Activated CD4-positive, alpha-beta T cell treated with anti-CD3 and anti-CD28 coated beads, Interleukin-2, amount 10 ng/mL, durations not matched to agents 24 days and 14 days (primary cell): ENCODE measurements around the gene CCL21. TPM values are rescaled to one million over a fixed set of nuclear protein-coding genes. Genes with fewer than 3 reads are reported as not detected.

Experiments used
- DNase-seq: peaks from one replicate; pipeline ENCODE4 v3.0.0; 2022
- H3K27ac Mint-ChIP-seq: one replicate; pipeline ENCODE4 v1.8.0; 2022; ENCODE audit warnings: mild to moderate bottlenecking, mixed read lengths
- H3K27me3 Mint-ChIP-seq: one replicate; pipeline ENCODE4 v1.8.0; 2022; ENCODE audit warnings: mixed read lengths
- H3K36me3 Mint-ChIP-seq: one replicate; pipeline ENCODE4 v1.8.0; 2022; ENCODE audit warnings: low read depth, mild to moderate bottlenecking, mixed read lengths
- H3K4me1 Mint-ChIP-seq: one replicate; pipeline ENCODE4 v1.8.0; 2021; ENCODE audit warnings: mixed read lengths
- H3K4me3 Mint-ChIP-seq: one replicate; pipeline ENCODE4 v1.8.0; 2022; ENCODE audit warnings: mild to moderate bottlenecking, moderate library complexity, mixed read lengths
- H3K9me3 Mint-ChIP-seq: one replicate; pipeline ENCODE4 v1.8.0; 2021; ENCODE audit warnings: mixed read lengths
- intact Hi-C: fragments of 100-400 bp; cut with micrococcal nuclease; formaldehyde crosslinking; loops from one replicate; pipeline ENCODE4 v1.15.1; 2023
- total RNA-seq: library from RNA; stranded (reverse); gene quantifications from 2 replicates; pipeline ENCODE4 v1.2.3, GENCODE V29; 2022

The CCL21 gene
- total RNA-seq, 1 donor from 2014 or later, result not detected

GRCh38 chr9:34674440-34674839 lies 35.5 kb downstream of the CCL21 start:
- Mint-ChIP-seq H3K27me3 (no peaks in the 10 kb centered on the region), H3K36me3 (peaks cover 3% of the 10 kb centered on the region), H3K27ac (no peak overlapping the region), H3K4me1 (peaks cover 2% of the 10 kb centered on the region), H3K4me3 (no peak overlapping the region), H3K9me3 (no peaks in the 10 kb centered on the region)
- intact Hi-C loops, result no loop called here
- DNase-seq, result no peak

GRCh38 chr9:34671307-34671706 lies 38.6 kb downstream of the CCL21 start:
- H3K36me3 Mint-ChIP-seq, result peaks cover 12% of the 10 kb centered on the region
- no peak overlapping the region for H3K4me3 Mint-ChIP-seq
- intact Hi-C loops, result no loop called here
- DNase-seq, result no peak
- peaks cover 7% of the 10 kb centered on the region for H3K4me1 Mint-ChIP-seq
- no peak overlapping the region for H3K27ac Mint-ChIP-seq
- no peaks in the 10 kb centered on the region for H3K27me3 Mint-ChIP-seq
- no peaks in the 10 kb centered on the region for H3K9me3 Mint-ChIP-seq

- peaks cover 12% of the 10 kb centered on the region for H3K4me1 Mint-ChIP-seq
- DNase-seq, result no peak
- no peaks in the 10 kb centered on the region for H3K27me3 Mint-ChIP-seq
- no peak overlapping the region for H3K4me3 Mint-ChIP-seq
- H3K9me3 Mint-ChIP-seq, result no peaks in the 10 kb centered on the region
- intact Hi-C loops, result no loop called here
- H3K36me3 Mint-ChIP-seq, result peaks cover 12% of the 10 kb centered on the region
- no peak overlapping the region for H3K27ac Mint-ChIP-seq
Measured at GRCh38 chr9:34669809-34670562, 40.0 kb downstream of the CCL21 start.

- Mint-ChIP-seq H3K36me3 (peaks cover 25% of the 10 kb centered on the region), H3K27ac (peak overlapping the region; percentile 90), H3K27me3 (no peaks in the 10 kb centered on the region), H3K9me3 (no peaks in the 10 kb centered on the region), H3K4me3 (peak overlapping the region; percentile 91), H3K4me1 (peaks cover 45% of the 10 kb centered on the region)
- DNase-seq, result peak; percentile 97
- intact Hi-C loops, result loop anchor here (1.0 to 2.0 kb wide), 4 partner anchors 19 to 53 kb away; partner anchors contain the start of genes GALT, RPP25L and SIGMAR1
Measured at GRCh38 chr9:34665381-34666250, 44.3 kb downstream of the CCL21 start.

GRCh38 chr9:34665067-34665380 lies 44.9 kb downstream of the CCL21 start:
- Mint-ChIP-seq H3K4me3 (peak overlapping the region; percentile 91), H3K9me3 (no peaks in the 10 kb centered on the region), H3K4me1 (peaks cover 47% of the 10 kb centered on the region), H3K36me3 (peaks cover 29% of the 10 kb centered on the region), H3K27ac (peak overlapping the region; percentile 85), H3K27me3 (no peaks in the 10 kb centered on the region)
- DNase-seq, result no peak
- intact Hi-C loops, result loop anchor here (1.0 to 2.0 kb wide), 4 partner anchors 19 to 52 kb away; partner anchors contain the start of genes GALT, RPP25L and SIGMAR1

GRCh38 chr9:34664281-34665066 lies 45.5 kb downstream of the CCL21 start:
- H3K36me3 Mint-ChIP-seq, result peaks cover 25% of the 10 kb centered on the region
- peak overlapping the region; percentile 91 for H3K4me3 Mint-ChIP-seq
- intact Hi-C loops, result loop anchor here (1.0 to 2.0 kb wide), 4 partner anchors 18 to 52 kb away; partner anchors contain the start of genes GALT, RPP25L and SIGMAR1
- H3K27ac Mint-ChIP-seq, result peak overlapping the region; percentile 85
- no peaks in the 10 kb centered on the region for H3K9me3 Mint-ChIP-seq
- DNase-seq, result peak; percentile 92
- H3K27me3 Mint-ChIP-seq, result no peaks in the 10 kb centered on the region
- peaks cover 47% of the 10 kb centered on the region for H3K4me1 Mint-ChIP-seq

- H3K4me3 Mint-ChIP-seq, result peak overlapping the region; percentile 61
- no peaks in the 10 kb centered on the region for H3K9me3 Mint-ChIP-seq
- H3K27me3 Mint-ChIP-seq, result no peaks in the 10 kb centered on the region
- peaks cover 22% of the 10 kb centered on the region for H3K36me3 Mint-ChIP-seq
- DNase-seq, result peak; percentile 76
- intact Hi-C loops, result no loop called here
- peak overlapping the region; percentile 88 for H3K27ac Mint-ChIP-seq
- peaks cover 47% of the 10 kb centered on the region for H3K4me1 Mint-ChIP-seq
Measured at GRCh38 chr9:34663303-34663605, 46.7 kb downstream of the CCL21 start.

GRCh38 chr9:34662526-34663302 lies 47.2 kb downstream of the CCL21 start, which contains the start of gene CCL27:
TSS of gene CCL27 (minus strand) at chr9:34662657. CDS start at chr9:34662633, 24 bp downstream.
- peak within 1 kb of the TSS; percentile 61 for H3K4me3 Mint-ChIP-seq

GRCh38 chr9:34659592-34660253 lies 50.2 kb downstream of the CCL21 start:
- H3K4me1 Mint-ChIP-seq, result peaks cover 34% of the 10 kb centered on the region
- no peak overlapping the region for H3K4me3 Mint-ChIP-seq
- intact Hi-C loops, result no loop called here
- no peaks in the 10 kb centered on the region for H3K9me3 Mint-ChIP-seq
- DNase-seq, result peak; percentile 54
- H3K36me3 Mint-ChIP-seq, result peaks cover 16% of the 10 kb centered on the region
- no peak overlapping the region for H3K27ac Mint-ChIP-seq
- H3K27me3 Mint-ChIP-seq, result no peaks in the 10 kb centered on the region

More at GRCh38 chr9:34662526-34663302, 47.2 kb downstream of the CCL21 start, which contains the start of gene CCL27:
- H3K36me3 Mint-ChIP-seq, result peaks cover 19% of the 10 kb centered on the region
- no peak for DNase-seq
- H3K9me3 Mint-ChIP-seq, result no peaks in the 10 kb centered on the region
- no peaks in the 10 kb centered on the region for H3K27me3 Mint-ChIP-seq
- H3K4me1 Mint-ChIP-seq, result peaks cover 47% of the 10 kb centered on the region
- H3K27ac Mint-ChIP-seq, result peak within 1 kb of the TSS; percentile 88
- intact Hi-C loops, result no loop called here

Other genes with a start within 250 kb of the CCL21 start
- gene ENHO, start 187.1 kb downstream of the CCL21 start, total RNA-seq, result not detected in 2 replicates
- not detected in 2 replicates for gene CNTFR, start 120.4 kb downstream of the CCL21 start, total RNA-seq
- gene RPP25L, start 98.0 kb downstream of the CCL21 start, total RNA-seq, result 34.8 and 36.1 TPM in 2 replicates
- gene DCTN3, start 89.6 kb downstream of the CCL21 start, total RNA-seq, result 50.9 and 57.0 TPM in 2 replicates
- gene ARID3C, start 81.1 kb downstream of the CCL21 start, total RNA-seq, result 0.14 TPM in 1 of 2 replicates, not detected in the other
- 117 and 128 TPM in 2 replicates for gene SIGMAR1, start 72.3 kb downstream of the CCL21 start, total RNA-seq
- gene GALT, start 63.5 kb downstream of the CCL21 start, total RNA-seq, result 68.9 and 73.4 TPM in 2 replicates
- gene IL11RA, start 58.0 kb downstream of the CCL21 start, total RNA-seq, result 29.7 and 34.4 TPM in 2 replicates
- 0.52 and 0.70 TPM in 2 replicates for gene CCL27, start 47.5 kb downstream of the CCL21 start, total RNA-seq
- not detected in 2 replicates for gene CCL19, start 18.9 kb downstream of the CCL21 start, total RNA-seq
- 0.14 and 0.57 TPM in 2 replicates for gene PHF24, start 248.1 kb upstream of the CCL21 start, total RNA-seq